Stimulated activated CD4-positive, alpha-beta T cell treated with anti-CD3 and anti-CD28 coated beads, Interleukin-15, amount 100 ng/mL, for 1 hour (primary cell): Measurements from ENCODE around the gene TMEM179B.
"Not testable (repeated sequence)": the region's sequence is repeated elsewhere in the genome, so short reads cannot be mapped to it uniquely, and the experiment has no call there.

ENCODE experiments used
- DNase-seq, 2 donors: peaks; one replicate each; pipeline ENCODE4 v3.0.0-alpha.2; 2020; ENCODE audit warnings: low read depth in 1 of 2, low spot score in 1 of 2

Gene TMEM179B

GRCh38 chr11:62788991-62789390, 1.8 kb downstream of the TMEM179B start:
- no peak for DNase-seq

GRCh38 chr11:62789576-62789975, 2.4 kb downstream of the TMEM179B start:
- DNase-seq: no peak

GRCh38 chr11:62791501-62792201, 4.4 kb downstream of the TMEM179B start, which contains the start of gene TMEM223:
TMEM223 (minus strand) TSS chr11:62792006; CDS start chr11:62791994, 12 bp downstream.
- DNase-seq: peak; percentile 80 to 89

GRCh38 chr11:62792202-62792575, 5.0 kb downstream of the TMEM179B start:
- no peak for DNase-seq

GRCh38 chr11:62794201-62794775, 7.1 kb downstream of the TMEM179B start:
- no peak for DNase-seq

GRCh38 chr11:62796281-62796680, 9.1 kb downstream of the TMEM179B start:
- no peak for DNase-seq

GRCh38 chr11:62799486-62799885, 12.3 kb downstream of the TMEM179B start:
- no peak for DNase-seq

GRCh38 chr11:62801071-62801470, 13.9 kb downstream of the TMEM179B start:
- DNase-seq: no peak

- no peak for DNase-seq
Measured at GRCh38 chr11:62804310-62805075, 17.3 kb downstream of the TMEM179B start.

GRCh38 chr11:62805076-62805892, 18.1 kb downstream of the TMEM179B start, which contains the start of gene NXF1:
NXF1 (minus strand) TSS chr11:62805440; CDS start chr11:62805356, 84 bp downstream.
- peak; percentile 96 for DNase-seq

GRCh38 chr11:62805961-62806441, 18.8 kb downstream of the TMEM179B start:
- no peak for DNase-seq

GRCh38 chr11:62806611-62807121, 19.5 kb downstream of the TMEM179B start:
- DNase-seq: no peak

- DNase-seq: no peak
Measured at GRCh38 chr11:62810748-62811147, 23.5 kb downstream of the TMEM179B start.

GRCh38 chr11:62811659-62812058, 24.5 kb downstream of the TMEM179B start:
- no peak for DNase-seq

- no peak for DNase-seq
Measured at GRCh38 chr11:62816557-62816956, 29.4 kb downstream of the TMEM179B start.

- no peak for DNase-seq
Measured at GRCh38 chr11:62817129-62817528, 29.9 kb downstream of the TMEM179B start.

GRCh38 chr11:62823677-62824076, 36.5 kb downstream of the TMEM179B start:
- DNase-seq: no peak

- not testable (repeated sequence) for DNase-seq
Measured at GRCh38 chr11:62828130-62828529, 40.9 kb downstream of the TMEM179B start.

- DNase-seq: no peak
Measured at GRCh38 chr11:62830904-62831519, 43.8 kb downstream of the TMEM179B start.
